Adrenal gland (tissue), 12 donors: ENCODE results near the gene MAGI1. TPM values are rescaled to one million over a fixed set of nuclear protein-coding genes. Genes with fewer than 3 reads are reported as not detected.
"Not testable (repeated sequence)": the region's sequence is repeated elsewhere in the genome, so short reads cannot be mapped to it uniquely, and the experiment has no call there.

Experiments
- DNase-seq, 7 donors: peaks; one replicate each; pipeline ENCODE4 v3.0.0-alpha.2; 2019 to 2020
- H3K27ac ChIP-seq, 5 donors: fragments of 200-600 bp; sonication (generic) in 4 of 5; 1 replicate in 3 of 5; 2 replicates in 2 of 5; pipeline versions ENCODE4 v1.5.1 to v1.8.0; 2016 to 2020; ENCODE audit warnings: mild to moderate bottlenecking in 1 of 5
- H3K27me3 ChIP-seq: fragments of 200-600 bp; 2 replicates; pipeline ENCODE4 v1.8.0; 2021
- H3K36me3 ChIP-seq, 2 donors: fragments of 200-600 bp; replicated peaks in 1 of 2; 1 replicate in 1 of 2; 2 replicates in 1 of 2; pipeline versions ENCODE4 v1.5.1 to v1.8.0; 2018 to 2022
- H3K4me1 ChIP-seq, 2 donors: fragments of 200-600 bp; replicated peaks in 1 of 2; 1 replicate in 1 of 2; 2 replicates in 1 of 2; pipeline versions ENCODE4 v1.5.1 to v1.8.0; 2018 to 2021
- H3K4me3 ChIP-seq, 4 donors: fragments of 200-600 bp; sonication (generic) in 3 of 4; one replicate each; pipeline ENCODE4 v1.5.1; 2016 to 2018
- H3K9me3 ChIP-seq, 3 donors: fragments of 200-600 bp; sonication (generic) in 1 of 3; replicated peaks in 1 of 3; 1 replicate in 2 of 3; 2 replicates in 1 of 3; pipeline versions ENCODE4 v1.5.1 to v1.8.0; 2016 to 2021
- CTCF ChIP-seq, 6 experiments: fragments of 450-650 bp in 4 of 6; fragments of 200-600 bp in 2 of 6; sonication (generic) in 1 of 6; IDR thresholded peaks; 1 replicate in 5 of 6; 2 replicates in 1 of 6; pipeline versions ENCODE4 v1.5.1 to v1.8.0; 2016 to 2021; ENCODE audit warnings: antibody characterized with exemption in 6 of 6, mild to moderate bottlenecking in 2 of 6, moderate library complexity in 1 of 6
- POLR2A ChIP-seq, 2 donors: fragments of 450-650 bp; IDR thresholded peaks; one replicate each; pipeline ENCODE4 v1.6.1; 2017; ENCODE audit warnings: antibody characterized with exemption in 2 of 2, mild to moderate bottlenecking in 2 of 2, moderate library complexity in 1 of 2
- WGBS, 4 donors: extraction: QIAGEN DNeasy Blood & Tissue Kit in 2 of 4; methylation state at CpG; one replicate each; pipeline versions ENCODE4 v1.1.5 to v1.1.7; 2013 to 2017; 5-methylcytosine and 5-hydroxymethylcytosine counted together
- intact Hi-C, 2 donors: fragments of 100-400 bp; cut with DNase I; formaldehyde crosslinking; loops; one replicate each; pipeline versions ENCODE4 v1.14.1 to v1.15.0; 2022 to 2023
- polyA plus RNA-seq, 3 donors: library from polyadenylated mRNA; stranded (reverse); fragments of 200-250 nt in 2 of 3; fragments of 350-450 nt in 1 of 3; fragmentation: Illumina TruSeq in 1 of 3; extraction: RNeasy Lipid Tissue Mini Kit (QIAGEN cat#74804) in 1 of 3; gene quantifications; one replicate each; pipeline ENCODE4 v1.2.3, GENCODE V29; 2013 to 2014
- total RNA-seq, 9 donors: library from RNA; depleted of rRNA in 4 of 9; stranded (reverse); fragments of >200 nt in 4 of 9; fragments of 120-200 nt in 1 of 9; fragmentation: NEBNext Ultra II Directional in 1 of 9; extraction: Animal tissue kit (Norgen Biotek cat#: 25700) in 1 of 9; gene quantifications; one replicate each; pipeline versions ENCODE4 v1.1.0 to v1.2.4, GENCODE V29; 2013 to 2023
- donor health status: healthy with polysubstance abuse.
- donor health status: Bipolar disorder and iron deficiency.
- donor health status: DM: yes; HTN: yes; CAD: no.
- donor health status: DM: no; HTN: no; CAD: no.
- donor health status: DM: no; HTN: no; CAD: no.
- donor health status: DM: yes; HTN: yes; CAD: no.

MAGI1 gene
- total and polyA plus RNA-seq, 12 donors = 4.8 to 31.6 (median 18.5) TPM

GRCh38 chr3:65720989-65721737 is 317.6 kb downstream of the MAGI1 start:
- no peak overlapping the region for H3K27ac ChIP-seq
- intact Hi-C loops = no loop called here
- H3K27me3 ChIP-seq = no peaks in the 10 kb centered on the region
- DNase-seq = no peak
- no peak for TF ChIP-seq POLR2A (IDR thresholded peaks at IDR 0.05)
- no peak for TF ChIP-seq CTCF (IDR thresholded peaks at IDR 0.05)
- 85 to 91% (median 89%) methylated on average over 4 of the region's 4 CpGs for WGBS, 4 donors
- H3K9me3 ChIP-seq = no peaks in the 10 kb centered on the region
- peaks cover 0 to 6% of the 10 kb centered on the region in 2 donors for H3K4me1 ChIP-seq
- H3K36me3 ChIP-seq = no peaks in the 10 kb centered on the region
- H3K4me3 ChIP-seq = no peak overlapping the region

GRCh38 chr3:65719639-65720038 is 319.1 kb downstream of the MAGI1 start:
- H3K36me3 ChIP-seq, intact Hi-C loops, H3K27ac ChIP-seq, H3K4me1 ChIP-seq, H3K27me3 ChIP-seq, DNase-seq, H3K9me3 ChIP-seq, H3K4me3 ChIP-seq: not testable (repeated sequence)
- 98 to 100% (median 99%) methylated on average over 1 of the region's 1 CpG for WGBS, 4 donors

GRCh38 chr3:65717676-65718346 is 320.9 kb downstream of the MAGI1 start:
- 62 to 71% (median 69%) methylated on average over 4 of the region's 4 CpGs for WGBS, 4 donors
- no peak overlapping the region for H3K27ac ChIP-seq
- no peak for TF ChIP-seq CTCF (IDR thresholded peaks at IDR 0.05)
- no peaks in the 10 kb centered on the region for H3K27me3 ChIP-seq
- H3K36me3 ChIP-seq = no peaks in the 10 kb centered on the region
- H3K4me1 ChIP-seq = peaks cover 0 to 11% of the 10 kb centered on the region in 2 donors
- intact Hi-C loops = no loop called here
- no peak overlapping the region for H3K4me3 ChIP-seq
- DNase-seq = no peak
- no peaks in the 10 kb centered on the region for H3K9me3 ChIP-seq

- intact Hi-C loops = no loop called here
Measured at GRCh38 chr3:65716071-65716751, 322.5 kb downstream of the MAGI1 start.

More at GRCh38 chr3:65716071-65716751, 322.5 kb downstream of the MAGI1 start:
- no peaks in the 10 kb centered on the region for H3K36me3 ChIP-seq
- no peak for TF ChIP-seq POLR2A (IDR thresholded peaks at IDR 0.05)
- TF ChIP-seq CTCF (IDR thresholded peaks at IDR 0.05) = no peak
- H3K4me1 ChIP-seq = peaks cover 0 to 11% of the 10 kb centered on the region in 2 donors
- no peak overlapping the region for H3K27ac ChIP-seq
- DNase-seq = no peak
- no peak overlapping the region for H3K4me3 ChIP-seq
- H3K27me3 ChIP-seq = no peaks in the 10 kb centered on the region
- H3K9me3 ChIP-seq = no peaks in the 10 kb centered on the region
- 70 to 87% (median 78%) methylated on average over 4 of the region's 4 CpGs for WGBS, 4 donors
